Stimulated activated CD8-positive, alpha-beta memory T cell treated with anti-CD3 and anti-CD28 coated beads, Interleukin-7, amount 100 ng/mL, for 4 hours (primary cell): ENCODE data around the gene PIK3CD.
"Not testable (repeated sequence)": the region's sequence is repeated elsewhere in the genome, so short reads cannot be mapped to it uniquely, and the experiment has no call there.

Experiments used
- DNase-seq, 2 donors: peaks; one replicate each; pipeline ENCODE4 v3.0.0-alpha.2; 2020; ENCODE audit warnings: low read depth in 2 of 2

Gene PIK3CD

DNA sequence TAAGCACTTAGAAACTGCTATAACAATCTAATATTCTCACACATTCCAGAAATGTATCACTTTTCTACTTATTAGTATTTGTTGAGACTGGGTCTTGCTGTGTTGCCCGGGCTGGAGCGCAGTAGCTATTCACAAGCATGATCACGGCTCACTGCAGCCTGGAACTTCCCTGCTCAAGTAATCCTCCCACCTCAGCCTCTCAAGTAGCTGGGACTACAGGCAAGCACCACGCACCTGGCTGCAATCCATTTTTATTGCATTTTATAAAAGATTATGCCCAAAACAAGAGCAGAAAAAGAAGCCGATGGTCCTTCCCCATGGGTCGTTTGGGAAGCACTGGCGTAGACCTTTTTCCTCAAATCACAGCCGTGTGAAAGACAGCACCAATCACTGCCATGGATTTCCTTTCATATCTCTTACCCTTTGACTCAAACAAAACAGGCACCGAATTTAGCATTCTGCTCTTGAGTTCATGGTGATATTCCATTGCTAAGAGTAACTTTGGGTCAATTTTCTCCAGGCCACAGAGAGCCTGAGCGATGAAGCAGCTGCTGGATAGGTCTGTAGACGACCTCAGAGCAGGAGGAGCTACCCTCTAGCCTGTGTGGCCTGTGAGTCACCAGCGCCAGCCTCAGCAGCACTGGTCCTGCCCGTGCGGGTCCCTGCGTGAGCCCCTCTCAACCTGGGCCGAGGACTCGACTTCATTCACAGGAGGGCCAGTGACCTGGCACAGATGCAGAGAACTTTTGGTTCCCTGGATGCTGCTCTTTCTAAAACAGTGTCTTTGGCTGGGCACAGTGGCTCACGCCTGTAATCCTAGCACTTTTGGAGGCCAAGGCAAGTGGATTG lies 80.8 kb downstream of the PIK3CD start:
- DNase-seq, result no peak

DNA sequence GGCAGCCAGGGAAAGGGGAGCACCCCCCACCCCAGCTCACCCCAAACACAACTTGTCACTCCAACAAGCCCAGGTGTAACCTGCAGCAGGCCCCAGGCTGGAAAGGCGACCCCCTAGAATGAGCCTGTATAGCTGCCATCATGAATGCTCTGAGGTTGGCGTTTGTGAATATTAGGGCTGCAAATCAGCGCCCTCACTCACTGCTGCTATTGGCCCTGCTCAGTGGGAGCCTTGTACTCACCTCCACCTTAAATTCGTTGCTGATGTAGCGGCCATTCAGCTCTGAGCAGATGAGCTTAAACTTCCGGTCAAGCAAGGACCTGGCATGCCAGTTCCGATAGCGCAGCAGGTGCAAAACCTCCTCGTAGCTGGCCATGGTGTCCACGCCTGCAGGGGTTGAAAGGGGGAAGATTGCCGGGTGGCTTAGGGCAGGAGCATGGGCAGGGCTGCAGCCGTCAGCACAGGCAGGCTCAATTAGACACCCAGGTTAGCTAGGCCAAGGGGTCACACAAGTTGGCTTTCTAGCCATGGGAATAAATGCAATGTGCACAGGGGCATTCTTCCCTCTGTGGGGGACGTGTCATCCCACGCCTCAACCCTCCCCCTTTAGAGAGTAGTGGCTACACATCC lies 81.7 kb downstream of the PIK3CD start:
- no peak for DNase-seq

DNA sequence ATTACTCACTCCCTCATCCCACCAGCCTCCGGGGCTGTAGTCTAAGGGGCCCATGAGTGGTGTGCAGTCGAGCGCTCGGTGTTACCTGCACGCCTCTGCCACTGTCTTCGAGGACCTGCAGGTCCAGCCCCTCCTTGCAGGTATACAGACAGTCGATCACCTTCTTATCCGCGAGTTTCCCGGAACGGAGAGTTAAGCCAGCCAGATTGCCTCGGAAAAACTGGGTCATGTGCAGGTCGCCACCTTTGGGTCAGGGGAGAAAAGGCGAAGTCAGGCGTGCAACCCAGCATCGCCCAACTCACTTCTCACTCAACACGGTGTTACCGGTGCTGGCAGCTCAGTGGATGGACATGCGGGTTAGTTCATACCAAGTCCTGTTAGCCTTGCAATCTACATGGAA lies 84.3 kb downstream of the PIK3CD start:
- DNase-seq, result no peak

DNA sequence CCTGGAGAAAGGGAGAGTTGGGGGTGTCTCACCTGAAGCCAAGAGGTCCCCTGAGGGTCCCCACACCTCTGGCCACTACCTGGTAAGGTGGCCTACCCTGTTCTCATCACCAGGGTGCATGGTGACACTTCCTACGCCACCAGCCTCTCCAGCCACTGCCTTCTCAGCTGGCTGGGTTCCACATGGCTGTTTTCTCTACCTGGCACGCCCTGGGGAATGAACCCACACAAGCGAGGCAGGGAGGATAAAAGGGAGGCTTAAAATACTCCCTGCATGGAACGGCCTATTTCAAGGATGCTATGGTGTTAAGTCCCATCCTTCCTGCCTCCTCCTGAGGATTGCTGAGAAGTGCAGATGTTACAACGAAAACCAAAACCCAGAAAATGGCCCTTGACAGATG lies 84.7 kb downstream of the PIK3CD start:
- DNase-seq, result no peak

DNA sequence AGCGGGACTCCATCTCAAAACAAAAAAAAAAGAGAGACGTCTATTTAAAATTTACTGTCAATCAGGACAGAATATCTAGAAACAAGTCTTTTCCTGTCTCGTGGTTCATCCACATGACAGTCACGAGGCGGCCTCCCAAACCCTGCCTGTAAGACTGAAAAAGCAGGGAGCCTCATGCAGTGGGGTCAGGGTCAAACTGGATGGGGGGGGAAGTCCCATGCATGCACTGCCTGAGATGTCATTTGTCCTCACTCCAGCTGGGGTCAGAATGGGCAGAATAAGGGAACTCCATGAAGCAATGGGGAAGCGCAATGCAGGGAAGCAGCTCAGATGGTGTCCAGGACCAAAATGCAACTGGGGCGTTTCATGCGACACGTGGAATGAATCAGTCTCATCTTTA lies 85.5 kb downstream of the PIK3CD start:
- no peak for DNase-seq

DNA sequence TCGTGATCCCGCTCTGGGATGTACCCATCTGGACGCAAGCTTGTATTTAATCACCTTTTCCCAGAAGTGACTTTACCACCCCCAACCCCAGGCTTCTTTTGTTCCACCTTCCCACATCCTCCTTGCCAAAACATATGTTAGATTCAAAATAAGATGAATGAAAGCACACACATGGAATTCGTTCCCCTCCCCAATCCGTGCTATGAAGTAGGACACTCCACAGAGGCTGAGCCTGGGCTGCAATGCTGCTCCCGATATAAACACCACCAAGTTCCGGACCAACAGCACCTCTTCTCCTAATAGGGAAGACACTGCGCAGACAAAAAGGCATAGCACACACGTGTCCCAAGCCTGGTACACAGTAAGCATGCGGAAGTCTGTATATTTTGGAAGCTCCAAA lies 86.1 kb downstream of the PIK3CD start:
- DNase-seq, result no peak

DNA sequence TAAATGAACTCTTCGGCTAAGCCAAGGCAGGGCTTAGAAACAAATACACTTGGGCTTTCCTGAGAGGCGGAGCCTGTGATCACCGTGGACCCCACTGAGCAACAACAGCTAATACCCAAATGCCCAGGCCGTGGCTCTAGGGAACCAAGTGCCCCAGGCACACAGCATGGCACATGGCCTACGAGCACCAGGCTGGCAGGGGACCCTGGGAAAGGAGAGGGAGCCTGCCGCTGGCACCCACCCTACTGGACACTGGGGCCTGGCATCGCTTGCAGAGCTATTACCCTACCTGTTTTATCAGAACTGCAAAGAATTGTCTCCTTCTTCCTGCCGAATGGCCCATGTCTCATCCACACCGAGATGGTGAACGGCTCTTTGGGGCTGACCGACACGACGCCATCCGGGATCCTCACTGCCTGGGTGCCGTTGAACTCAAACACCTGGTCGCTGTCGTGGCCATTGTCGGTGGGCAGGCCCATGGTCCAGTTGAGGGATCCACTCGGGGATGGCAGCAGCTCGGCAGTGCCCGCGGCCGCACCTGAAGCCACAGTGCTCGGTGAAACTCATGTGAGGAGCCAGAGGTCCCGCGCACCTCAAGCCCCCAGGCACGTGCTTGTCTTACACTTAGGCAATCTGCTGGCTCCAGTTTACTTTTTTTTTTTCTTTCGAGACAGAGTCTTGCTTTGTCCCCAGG lies 92.7 kb downstream of the PIK3CD start:
- DNase-seq, result no peak

DNA sequence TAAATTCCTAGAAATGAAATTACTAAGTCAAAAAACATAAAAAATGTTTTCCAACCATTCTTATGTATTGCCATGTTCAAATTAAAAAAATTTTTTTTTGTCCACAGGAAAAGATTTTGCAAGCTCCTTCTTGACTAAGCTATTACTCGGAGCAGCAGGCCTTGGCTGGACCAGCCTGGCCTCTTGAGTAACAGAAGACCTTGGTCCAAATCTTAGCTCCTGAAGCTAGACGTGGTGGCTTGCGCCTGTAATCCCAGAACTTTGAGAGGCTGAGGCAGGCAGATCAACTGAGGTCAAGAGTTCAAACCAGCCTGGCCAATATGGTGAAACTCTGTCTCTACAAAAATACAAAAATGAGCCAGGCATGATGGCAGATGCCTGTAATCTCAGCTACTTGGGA lies 94.7 kb downstream of the PIK3CD start:
- DNase-seq, result no peak

DNA sequence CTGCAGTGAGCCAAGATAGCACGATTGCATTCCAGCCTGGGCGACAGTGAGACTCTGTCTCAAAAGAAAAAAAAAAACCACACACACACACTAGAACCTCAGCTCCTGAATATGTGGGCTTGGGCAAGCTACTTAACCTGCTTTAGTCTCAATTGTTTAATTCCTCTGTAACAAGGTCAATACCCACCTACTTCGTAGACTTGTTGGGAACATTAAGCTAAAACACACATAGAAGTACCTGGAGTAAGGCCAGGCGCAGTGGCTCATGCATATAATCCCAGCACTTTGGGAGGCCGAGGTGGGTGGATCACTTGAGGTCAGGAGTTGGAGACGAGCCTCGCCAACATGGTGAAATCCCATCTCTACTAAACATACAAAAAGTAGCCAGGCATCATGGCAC lies 95.1 kb downstream of the PIK3CD start:
- DNase-seq, result no peak

DNA sequence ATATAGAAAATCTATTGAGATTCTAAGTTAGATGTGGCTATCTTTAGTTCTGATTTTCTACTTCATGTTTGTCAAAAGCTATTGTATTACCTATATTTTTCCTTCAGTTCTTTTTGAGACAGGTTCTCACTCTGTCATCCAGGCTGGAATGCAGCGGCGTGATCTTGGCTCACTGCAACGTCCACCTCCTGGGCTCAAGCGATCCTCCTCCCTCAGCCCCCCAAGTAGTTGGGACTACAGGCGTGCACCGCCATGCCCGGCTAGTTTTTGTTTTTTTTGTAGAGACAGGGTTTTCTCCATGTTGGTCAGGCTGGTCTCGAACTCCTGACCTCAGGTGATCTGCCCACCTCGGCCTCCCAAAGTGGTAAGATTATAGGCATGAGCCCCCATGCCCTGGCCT lies 96.9 kb downstream of the PIK3CD start:
- not testable (repeated sequence) for DNase-seq

DNA sequence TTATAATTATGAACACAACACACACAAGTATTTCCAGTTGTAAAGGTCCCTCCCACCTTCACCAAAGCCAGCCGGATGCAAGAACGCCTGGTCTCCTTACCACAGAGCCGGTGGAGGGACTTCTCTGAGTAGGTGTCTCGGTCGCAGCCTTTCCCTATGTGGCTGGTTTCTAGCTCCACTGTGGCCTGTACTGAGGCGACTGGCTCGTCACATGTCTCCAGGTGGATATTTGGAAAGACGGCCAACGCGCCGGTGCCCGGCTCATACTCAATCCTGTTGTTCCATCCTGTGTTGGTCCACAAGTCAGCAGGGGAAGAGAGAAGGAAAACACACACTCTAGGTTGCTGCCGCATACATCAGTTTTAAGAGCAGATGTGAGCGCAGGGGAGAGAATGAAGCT lies 97.8 kb downstream of the PIK3CD start:
- no peak for DNase-seq

DNA sequence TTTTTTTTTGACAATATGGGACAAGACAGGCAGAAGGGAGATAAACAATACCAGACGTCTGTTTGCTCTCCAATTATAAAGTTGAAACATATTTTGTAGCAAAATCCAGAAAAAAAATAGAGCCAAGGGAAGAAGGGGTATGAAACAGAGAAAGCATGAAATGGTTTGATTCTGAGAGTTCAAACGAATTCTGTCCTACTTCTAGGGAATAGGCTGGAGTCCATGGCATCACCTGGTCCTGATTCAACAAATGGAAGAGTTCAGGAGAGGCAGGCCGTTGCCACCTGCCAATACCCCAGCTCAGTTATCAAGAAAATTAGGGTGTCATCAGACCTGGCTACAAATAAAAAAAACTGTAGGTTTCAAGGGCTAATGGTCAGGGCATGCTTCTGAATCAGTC lies 100.4 kb downstream of the PIK3CD start:
- DNase-seq, result no peak

DNA sequence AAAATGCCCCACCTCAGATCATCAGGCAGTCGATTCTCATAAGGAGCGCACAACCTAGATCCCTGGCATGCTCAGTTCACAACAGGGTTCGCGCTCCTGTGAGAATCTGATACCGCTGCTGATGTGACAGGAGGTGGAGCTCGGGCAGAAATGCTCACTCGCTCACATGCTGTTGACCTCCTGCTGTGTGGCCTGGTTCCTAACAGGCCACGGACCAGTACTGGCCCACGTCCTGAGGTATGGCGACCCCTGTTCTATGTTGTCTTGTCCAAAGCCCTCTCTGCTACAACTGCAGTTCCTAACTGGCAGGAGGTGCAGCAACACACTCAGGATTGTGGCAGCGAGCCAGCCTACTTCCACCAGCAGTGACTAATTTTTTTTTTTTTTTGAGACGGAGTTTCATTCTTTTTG lies 101.6 kb downstream of the PIK3CD start:
- no peak for DNase-seq

DNA sequence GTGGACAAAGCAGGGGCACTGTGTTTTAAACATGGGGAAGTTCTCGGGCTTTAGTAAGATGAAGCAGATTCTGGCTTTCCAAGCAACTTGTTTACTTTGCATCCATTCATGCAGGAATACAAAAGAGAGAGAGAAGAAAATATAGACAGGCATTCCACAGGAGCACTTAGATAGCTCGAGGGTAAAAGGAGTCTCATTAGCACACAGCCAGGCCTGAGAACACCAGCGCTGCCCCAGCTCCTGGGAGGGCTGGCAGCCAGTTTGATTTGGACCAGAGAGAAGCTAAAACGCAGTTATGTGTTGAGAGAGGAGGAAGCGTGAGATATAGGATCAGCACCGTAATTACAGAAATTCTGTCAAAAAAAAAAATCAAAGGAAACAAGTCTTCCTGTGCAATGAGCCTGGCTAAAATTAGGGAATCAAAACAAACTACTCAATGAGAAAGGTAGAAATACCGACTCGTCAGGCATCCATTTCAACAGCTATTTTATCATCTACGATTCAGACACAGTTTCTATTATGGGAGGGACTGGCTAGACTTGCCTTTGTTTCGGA lies 104.0 kb downstream of the PIK3CD start:
- DNase-seq, result no peak

DNA sequence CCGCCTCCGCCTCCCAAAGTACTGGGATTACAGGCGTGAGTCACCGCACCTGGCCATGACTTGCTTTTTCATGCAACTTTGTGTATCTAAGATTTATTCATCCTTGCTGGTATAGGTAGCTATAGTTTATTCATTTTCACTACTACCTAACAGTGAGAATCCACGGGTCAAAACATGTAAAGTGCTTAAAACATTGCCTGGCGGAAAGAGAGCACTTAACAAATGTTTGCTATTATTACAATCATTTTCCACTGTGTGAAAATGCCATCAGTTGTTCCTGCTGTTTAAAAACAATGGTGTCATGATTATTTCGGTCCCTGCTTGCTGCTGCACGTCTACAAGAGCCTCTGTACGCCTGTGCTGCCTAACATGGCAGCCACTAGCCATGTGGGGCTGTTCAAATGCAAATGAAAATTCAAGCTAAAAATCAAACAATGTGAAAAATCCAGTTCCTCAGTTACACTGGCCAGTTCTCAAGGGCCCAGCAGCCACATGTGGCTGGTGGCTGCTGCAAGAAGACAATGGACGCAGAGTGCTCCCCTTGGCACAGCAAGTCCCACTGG lies 107.1 kb downstream of the PIK3CD start:
- no peak for DNase-seq

DNA sequence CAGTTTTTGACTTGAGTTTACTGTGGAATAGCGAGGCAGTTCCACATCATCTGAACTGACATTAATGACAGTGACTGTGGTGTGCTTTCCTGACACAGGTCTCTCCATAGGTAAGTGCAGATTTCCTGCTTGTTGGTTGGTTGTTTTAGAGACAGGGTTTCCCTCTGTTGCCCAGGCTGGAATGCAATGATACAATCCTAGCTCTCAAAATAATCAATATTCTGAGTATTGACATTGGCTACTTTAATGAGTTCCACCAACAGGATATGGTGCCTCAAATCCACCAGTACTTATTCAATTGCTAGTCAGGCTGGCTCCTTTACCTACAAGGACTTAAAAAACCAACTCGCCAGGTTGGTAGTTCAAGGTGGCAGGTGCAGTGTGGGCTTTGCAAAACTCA lies 108.4 kb downstream of the PIK3CD start:
- no peak for DNase-seq

DNA sequence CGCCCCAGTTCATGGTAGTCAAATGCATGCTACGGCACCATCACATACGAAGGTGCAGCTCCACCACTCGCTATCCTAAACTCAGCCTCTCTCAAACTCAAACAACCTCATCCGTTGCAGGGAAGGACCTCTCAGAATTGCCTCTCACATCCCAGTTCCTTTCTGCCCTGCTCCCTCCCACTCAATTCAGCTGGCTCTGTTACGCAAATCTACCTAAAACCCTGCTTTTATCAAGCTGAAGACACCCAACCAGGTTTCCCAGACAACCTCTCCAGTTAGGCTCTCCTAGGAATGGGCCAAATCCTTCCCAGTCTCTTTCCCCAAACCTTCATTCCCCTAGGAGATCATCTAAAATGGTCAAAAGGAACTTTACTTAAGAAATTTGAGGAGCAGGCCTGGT lies 109.3 kb downstream of the PIK3CD start:
- no peak for DNase-seq

DNA sequence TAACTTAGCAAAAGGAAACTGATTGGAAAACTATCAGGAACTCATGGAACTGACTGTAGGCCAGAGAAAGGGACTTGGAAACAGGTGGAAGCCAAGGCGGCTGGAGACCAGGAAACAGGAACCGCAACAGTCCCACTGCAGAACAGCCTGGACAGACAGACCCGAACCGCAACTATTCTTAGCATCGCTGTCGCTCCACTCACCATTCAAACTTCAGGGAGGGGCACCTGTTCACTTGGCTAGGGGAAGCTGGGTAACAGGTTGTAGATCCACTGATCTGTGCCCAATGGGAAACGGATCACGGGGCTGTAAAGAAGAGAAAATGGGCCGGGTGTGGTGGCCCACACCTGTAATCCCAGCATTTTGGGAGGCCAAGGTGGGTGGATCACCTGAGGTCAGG lies 110.3 kb downstream of the PIK3CD start:
- no peak for DNase-seq

DNA sequence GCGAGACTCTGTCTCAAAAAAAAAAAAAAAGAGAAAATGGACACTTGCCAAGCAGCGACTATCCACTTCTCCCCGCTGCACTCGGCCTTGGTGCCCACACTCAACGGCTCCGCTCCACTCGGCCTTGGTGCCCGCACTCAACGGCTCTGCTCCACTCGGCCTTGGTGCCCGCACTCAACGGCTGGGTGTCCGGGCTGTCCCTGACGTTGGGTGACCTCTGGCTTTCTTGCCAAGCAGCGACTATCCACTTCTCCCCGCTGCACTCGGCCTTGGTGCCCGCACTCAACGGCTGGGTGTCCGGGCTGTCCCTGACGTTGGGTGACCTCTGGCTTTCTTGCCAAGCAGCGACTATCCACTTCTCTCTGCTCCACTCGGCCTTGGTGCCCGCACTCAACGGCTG lies 110.9 kb downstream of the PIK3CD start:
- not testable (repeated sequence) for DNase-seq

DNA sequence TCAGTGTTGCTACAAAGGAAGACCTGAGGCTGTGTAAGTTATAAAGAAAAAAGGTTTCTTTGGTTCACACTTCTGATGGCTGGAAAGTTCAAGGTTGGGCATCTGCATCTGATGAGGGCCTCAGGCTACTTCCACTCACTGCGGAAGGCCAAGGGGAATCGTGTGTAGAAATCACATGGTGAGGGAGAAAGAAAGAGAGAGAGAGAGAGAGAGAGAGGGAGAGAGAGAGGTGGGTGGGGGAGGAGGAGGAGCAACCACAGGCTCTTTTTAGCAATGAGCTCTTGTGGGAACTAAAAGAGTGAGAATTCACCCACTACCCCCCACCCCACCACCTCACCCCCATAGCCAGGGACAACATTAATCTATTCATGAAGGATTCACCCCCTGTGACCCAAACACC lies 112.4 kb downstream of the PIK3CD start:
- DNase-seq, result no peak

DNA sequence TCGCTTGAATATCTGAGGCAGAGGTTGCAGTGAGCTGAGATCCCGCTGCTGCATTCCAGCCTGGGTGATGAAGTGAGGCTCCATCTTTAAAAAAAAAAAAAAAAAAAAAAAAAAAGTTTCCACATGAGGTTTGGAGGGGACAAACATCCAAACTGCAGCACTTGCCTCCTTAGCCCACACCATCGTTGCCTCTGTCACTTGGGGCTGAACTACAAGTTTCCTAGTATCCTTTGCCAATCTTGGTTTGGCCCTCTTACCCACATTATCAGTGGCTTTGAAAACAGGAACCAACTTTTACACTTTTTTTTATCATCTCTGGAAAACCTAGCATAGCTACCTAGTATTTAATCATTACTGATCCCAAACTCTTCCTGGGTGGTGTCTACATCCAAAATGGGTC lies 113.0 kb downstream of the PIK3CD start:
- no peak for DNase-seq

DNA sequence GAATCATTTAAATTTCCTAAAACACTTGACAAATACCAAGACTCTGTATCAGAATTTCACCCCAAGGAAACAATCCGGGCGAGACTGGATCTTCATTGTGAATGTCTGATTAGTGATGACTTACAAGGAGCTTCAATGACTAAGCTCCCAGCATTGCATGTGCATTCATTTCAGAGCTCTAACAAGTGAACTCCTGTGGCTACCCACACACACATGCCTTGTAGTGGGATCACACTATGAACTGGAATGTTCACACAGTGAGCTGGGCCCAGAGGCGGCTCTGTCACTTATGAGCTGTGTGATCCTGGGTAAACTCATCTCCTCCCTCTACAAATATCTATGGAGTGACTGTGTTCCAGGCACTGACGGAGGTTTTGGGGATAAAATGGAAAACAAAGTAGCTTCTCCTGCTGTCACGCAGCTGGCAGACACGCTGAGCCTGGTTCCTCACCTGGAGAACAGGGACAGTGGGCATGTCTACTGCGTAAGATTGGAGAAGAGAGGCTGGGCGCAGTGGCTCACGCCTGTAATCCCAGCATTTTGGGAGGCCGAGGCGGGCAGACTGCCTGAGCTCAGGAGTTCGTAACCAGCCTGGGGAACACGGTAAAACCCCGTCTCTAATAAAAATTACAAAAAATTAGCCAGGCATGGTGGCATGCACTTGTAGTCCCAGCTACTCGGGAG lies 115.4 kb downstream of the PIK3CD start:
- DNase-seq, result no peak
